Measurements from ENCODE around the gene NAA25.

DNA sequence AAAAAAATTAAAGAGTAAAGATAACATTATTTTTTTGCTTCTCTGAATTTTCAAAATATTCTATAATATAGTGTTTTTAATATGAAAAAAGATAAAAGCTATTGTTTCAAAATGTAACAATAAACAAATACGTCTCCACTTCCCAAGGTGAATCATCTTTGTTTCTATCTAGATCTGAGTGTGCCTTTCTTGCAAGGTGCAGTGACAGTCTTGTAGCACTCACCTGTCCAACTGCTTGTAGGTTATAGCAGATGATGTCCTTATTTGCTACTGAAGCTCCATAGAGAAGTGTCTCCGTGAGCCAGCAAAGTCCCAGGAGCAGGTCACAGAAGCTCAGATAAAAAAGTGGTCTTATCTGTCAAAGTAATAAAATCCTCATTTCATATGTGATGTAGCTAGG is 117.0 kb downstream of the NAA25 start:
- TF ChIP-seq, protein P1, sequence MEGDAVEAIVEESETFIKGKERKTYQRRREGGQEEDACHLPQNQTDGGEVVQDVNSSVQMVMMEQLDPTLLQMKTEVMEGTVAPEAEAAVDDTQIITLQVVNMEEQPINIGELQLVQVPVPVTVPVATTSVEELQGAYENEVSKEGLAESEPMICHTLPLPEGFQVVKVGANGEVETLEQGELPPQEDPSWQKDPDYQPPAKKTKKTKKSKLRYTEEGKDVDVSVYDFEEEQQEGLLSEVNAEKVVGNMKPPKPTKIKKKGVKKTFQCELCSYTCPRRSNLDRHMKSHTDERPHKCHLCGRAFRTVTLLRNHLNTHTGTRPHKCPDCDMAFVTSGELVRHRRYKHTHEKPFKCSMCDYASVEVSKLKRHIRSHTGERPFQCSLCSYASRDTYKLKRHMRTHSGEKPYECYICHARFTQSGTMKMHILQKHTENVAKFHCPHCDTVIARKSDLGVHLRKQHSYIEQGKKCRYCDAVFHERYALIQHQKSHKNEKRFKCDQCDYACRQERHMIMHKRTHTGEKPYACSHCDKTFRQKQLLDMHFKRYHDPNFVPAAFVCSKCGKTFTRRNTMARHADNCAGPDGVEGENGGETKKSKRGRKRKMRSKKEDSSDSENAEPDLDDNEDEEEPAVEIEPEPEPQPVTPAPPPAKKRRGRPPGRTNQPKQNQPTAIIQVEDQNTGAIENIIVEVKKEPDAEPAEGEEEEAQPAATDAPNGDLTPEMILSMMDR (IDR thresholded peaks at IDR 0.05): no peak
- TF ChIP-seq POLR2AphosphoS5 (IDR thresholded peaks at IDR 0.05; ENCODE audit: insufficient read depth in 1 of 2, low read depth in 1 of 2) (no peak), POLR2A (IDR thresholded peaks at IDR 0.05) (no peak)

All from vagina (tissue), 2 donors.